Thyroid gland (tissue), 4 donors: ENCODE measurements around the gene GALK1. TPM values are rescaled to one million over a fixed set of nuclear protein-coding genes. Genes with fewer than 3 reads are reported as not detected.
A peak's percentile ranks its signal among the peaks of the same experiment; 100 is the strongest.

ENCODE experiments used
- DNase-seq, 2 donors: peaks; one replicate each; pipeline ENCODE4 v3.0.0-alpha.2; 2019
- H3K27ac ChIP-seq, 3 donors: fragments of 200-600 bp; sonication (generic); 1 replicate in 2 of 3; 2 replicates in 1 of 3; pipeline ENCODE4 v1.5.1; 2016 to 2019; ENCODE audit warnings: mild to moderate bottlenecking in 1 of 3, moderate library complexity in 1 of 3
- H3K27me3 ChIP-seq: fragments of 200-600 bp; sonication (generic); one replicate; pipeline ENCODE4 v1.5.1; 2019
- H3K36me3 ChIP-seq, 2 donors: fragments of 200-600 bp; sonication (generic); one replicate each; pipeline ENCODE4 v1.5.1; 2016 to 2019
- H3K4me1 ChIP-seq, 2 donors: fragments of 200-600 bp; sonication (generic); one replicate each; pipeline ENCODE4 v1.5.1; 2017 to 2019
- H3K4me3 ChIP-seq, 3 donors: fragments of 200-600 bp; sonication (generic); replicated peaks in 1 of 3; 1 replicate in 2 of 3; 2 replicates in 1 of 3; pipeline ENCODE4 v1.5.1; 2016; ENCODE audit warnings: mild to moderate bottlenecking in 1 of 3
- H3K9me3 ChIP-seq: fragments of 200-600 bp; sonication (generic); one replicate; pipeline ENCODE4 v1.5.1; 2017
- CTCF ChIP-seq, 6 experiments: fragments of 200-600 bp in 3 of 6; fragments of 450-650 bp in 3 of 6; sonication (generic) in 3 of 6; IDR thresholded peaks; one replicate each; pipeline ENCODE4 v1.5.1; 2016 to 2019; ENCODE audit warnings: antibody characterized with exemption in 6 of 6, mild to moderate bottlenecking in 2 of 6, inconsistent platforms in 1 of 6, moderate library complexity in 1 of 6
- POLR2A ChIP-seq, 2 donors: fragments of 450-650 bp; IDR thresholded peaks; one replicate each; pipeline ENCODE4 v1.6.1; 2017; ENCODE audit warnings: antibody characterized with exemption in 2 of 2, mild to moderate bottlenecking in 2 of 2, moderate library complexity in 1 of 2
- WGBS, 2 donors: methylation state at CpG; one replicate each; pipeline ENCODE4 v1.1.5; 2017; 5-methylcytosine and 5-hydroxymethylcytosine counted together
- intact Hi-C: fragments of 100-400 bp; cut with DNase I; formaldehyde crosslinking; loops from one replicate; pipeline ENCODE4 v1.15.1; 2023
- total RNA-seq, 4 donors: library from RNA; depleted of rRNA; stranded (reverse); fragments of >200 nt; gene quantifications; one replicate each; pipeline ENCODE4 v1.2.3, GENCODE V29; 2016

GALK1 gene
- total RNA-seq, 4 donors from 2014 or later: 15.4 to 28.5 (median 24.9) TPM

GRCh38 chr17:75751676-75752404 is 13.2 kb downstream of the GALK1 start:
- Histone ChIP-seq H3K4me1 (peaks cover 15 to 30% of the 10 kb centered on the region in 2 donors), H3K9me3 (no peaks in the 10 kb centered on the region), H3K27ac (no peak overlapping the region), H3K36me3 (no peaks in the 10 kb centered on the region), H3K27me3 (no peaks in the 10 kb centered on the region), H3K4me3 (no peak overlapping the region)
- WGBS, 2 donors: 79 to 86% methylated on average over 9 to 23 of the region's 24 CpGs
- no peak for DNase-seq
- intact Hi-C loops: loop anchor here (5.0 kb wide), 1 partner anchor 120 kb away; the partner anchor contains the start of gene SMIM5
- TF ChIP-seq POLR2A (IDR thresholded peaks at IDR 0.05) (no peak), CTCF (IDR thresholded peaks at IDR 0.05) (no peak)

- Histone ChIP-seq H3K9me3 (no peaks in the 10 kb centered on the region), H3K4me1 (peaks cover 15 to 30% of the 10 kb centered on the region in 2 donors), H3K27me3 (no peaks in the 10 kb centered on the region), H3K4me3 (no peak overlapping the region), H3K36me3 (no peaks in the 10 kb centered on the region), H3K27ac (no peak overlapping the region)
- no peak for DNase-seq
- intact Hi-C loops: loop anchor here (5.0 kb wide), 1 partner anchor 119 kb away; the partner anchor contains the start of gene SMIM5
- TF ChIP-seq CTCF (IDR thresholded peaks at IDR 0.05): no peak
- TF ChIP-seq POLR2A (IDR thresholded peaks at IDR 0.05): no peak
- WGBS, 2 donors: 89 to 92% methylated on average over 18 to 20 of the region's 23 CpGs
These were observed 14.2 kb downstream of the GALK1 start for GRCh38 chr17:75750661-75751423.

- intact Hi-C loops: loop anchor here (2.0 to 5.0 kb wide), 2 partner anchors 71 to 117 kb away; partner anchors contain the start of gene SMIM5
- peaks cover 15 to 30% of the 10 kb centered on the region in 2 donors for H3K4me1 ChIP-seq
- H3K4me3 ChIP-seq: no peak overlapping the region
These were observed 15.2 kb downstream of the GALK1 start for GRCh38 chr17:75749545-75750389.

GRCh38 chr17:75748706-75749105 is 16.3 kb downstream of the GALK1 start:
- intact Hi-C loops: loop anchor here (2.0 kb wide), 1 partner anchor 70 kb away; no protein-coding TSS in a partner anchor
- 79 to 88% methylated on average over 4 to 9 of the region's 9 CpGs for WGBS, 2 donors
- DNase-seq: no peak
- Histone ChIP-seq H3K27me3 (no peaks in the 10 kb centered on the region), H3K27ac (no peak overlapping the region), H3K4me1 (peaks cover 9 to 21% of the 10 kb centered on the region in 2 donors), H3K9me3 (no peaks in the 10 kb centered on the region), H3K4me3 (no peak overlapping the region), H3K36me3 (no peaks in the 10 kb centered on the region)
- TF ChIP-seq CTCF (IDR thresholded peaks at IDR 0.05) (no peak), POLR2A (IDR thresholded peaks at IDR 0.05) (no peak)

More at GRCh38 chr17:75749545-75750389, 15.2 kb downstream of the GALK1 start:
- Histone ChIP-seq H3K27me3 (no peaks in the 10 kb centered on the region), H3K9me3 (no peaks in the 10 kb centered on the region), H3K36me3 (no peaks in the 10 kb centered on the region), H3K27ac (no peak overlapping the region)
- DNase-seq: peak; percentile 85 to 89
- TF ChIP-seq CTCF (IDR thresholded peaks at IDR 0.05) (peak; percentile 72 to 98 (median 88)), POLR2A (IDR thresholded peaks at IDR 0.05) (no peak)
- WGBS, 2 donors: 18 to 43% methylated on average over 4 to 14 of the region's 20 CpGs
